ENCODE results near the gene RALGAPA1. TPM values are rescaled to one million over a fixed set of nuclear protein-coding genes. Genes with fewer than 3 reads are reported as not detected.

Gene RALGAPA1
- total and polyA plus RNA-seq, 2 of the 13 experiments (the other 11 are each of a cell fraction or from before 2014, with no cell fraction given): 65.0 to 89.2 TPM

DNA sequence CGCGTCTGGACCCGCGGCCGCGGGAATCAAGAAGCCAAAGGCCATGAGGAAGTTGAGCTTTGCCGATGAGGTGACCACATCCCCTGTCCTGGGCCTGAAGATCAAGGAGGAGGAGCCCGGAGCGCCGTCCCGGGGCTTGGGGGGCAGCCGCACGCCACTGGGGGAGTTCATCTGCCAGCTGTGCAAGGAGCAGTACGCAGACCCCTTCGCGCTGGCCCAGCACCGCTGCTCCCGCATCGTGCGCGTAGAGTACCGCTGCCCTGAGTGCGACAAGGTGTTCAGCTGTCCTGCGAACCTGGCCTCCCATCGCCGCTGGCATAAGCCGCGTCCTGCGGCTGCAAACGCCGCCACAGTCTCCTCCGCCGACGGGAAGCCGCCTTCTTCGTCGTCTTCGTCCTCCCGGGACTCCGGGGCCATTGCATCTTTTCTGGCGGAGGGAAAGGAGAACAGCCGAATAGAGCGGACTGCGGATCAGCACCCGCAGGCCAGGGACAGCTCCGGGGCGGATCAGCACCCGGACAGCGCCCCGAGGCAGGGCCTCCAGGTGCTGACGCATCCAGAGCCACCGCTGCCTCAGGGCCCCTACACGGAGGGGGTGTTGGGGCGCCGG lies 274.1 kb downstream of the RALGAPA1 start (continued):
- TF ChIP-seq RERE (CRISPR knock-in tag; IDR thresholded peaks at IDR 0.05; ENCODE audit: low read depth) (peak; percentile 99), POGK (CRISPR knock-in tag; conservative IDR thresholded peaks at IDR 0.05) (peak; percentile 100), MNT (IDR thresholded peaks at IDR 0.05) (peak; percentile 43; the same call in 1 of the 2 replicates), ZBTB2 (CRISPR knock-in tag; IDR thresholded peaks at IDR 0.05; ENCODE audit: low read depth) (peak; percentile 100), ZNF7 (CRISPR knock-in tag; IDR thresholded peaks at IDR 0.05) (peak; percentile 99), MLXIP (CRISPR knock-in tag; IDR thresholded peaks at IDR 0.05; ENCODE audit: borderline replicate concordance) (peak; percentile 100), ZNF850 (CRISPR knock-in tag; conservative IDR thresholded peaks at IDR 0.05) (peak; percentile 100), DMAP1 (CRISPR knock-in tag; IDR thresholded peaks at IDR 0.05) (peak; percentile 99), RAD51 (IDR thresholded peaks at IDR 0.05; ENCODE audit: borderline replicate concordance) (no peak), PBX3 (CRISPR knock-in tag; IDR thresholded peaks at IDR 0.05; ENCODE audit: borderline replicate concordance) (peak; percentile 100)
- TF ChIP-seq, protein P1, sequence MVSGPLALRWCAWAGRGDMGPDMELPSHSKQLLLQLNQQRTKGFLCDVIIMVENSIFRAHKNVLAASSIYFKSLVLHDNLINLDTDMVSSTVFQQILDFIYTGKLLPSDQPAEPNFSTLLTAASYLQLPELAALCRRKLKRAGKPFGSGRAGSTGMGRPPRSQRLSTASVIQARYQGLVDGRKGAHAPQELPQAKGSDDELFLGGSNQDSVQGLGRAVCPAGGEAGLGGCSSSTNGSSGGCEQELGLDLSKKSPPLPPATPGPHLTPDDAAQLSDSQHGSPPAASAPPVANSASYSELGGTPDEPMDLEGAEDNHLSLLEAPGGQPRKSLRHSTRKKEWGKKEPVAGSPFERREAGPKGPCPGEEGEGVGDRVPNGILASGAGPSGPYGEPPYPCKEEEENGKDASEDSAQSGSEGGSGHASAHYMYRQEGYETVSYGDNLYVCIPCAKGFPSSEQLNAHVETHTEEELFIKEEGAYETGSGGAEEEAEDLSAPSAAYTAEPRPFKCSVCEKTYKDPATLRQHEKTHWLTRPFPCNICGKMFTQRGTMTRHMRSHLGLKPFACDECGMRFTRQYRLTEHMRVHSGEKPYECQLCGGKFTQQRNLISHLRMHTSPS (CRISPR knock-in tag; IDR thresholded peaks at IDR 0.05; ENCODE audit: low read depth): peak; percentile 99
